Heart right ventricle (tissue), 16 donors: ENCODE measurements around the gene NSMCE1. TPM values are rescaled to one million over a fixed set of nuclear protein-coding genes. Genes with fewer than 3 reads are reported as not detected.
"Not testable (repeated sequence)": the region's sequence is repeated elsewhere in the genome, so short reads cannot be mapped to it uniquely, and the experiment has no call there.

Source experiments
- ATAC-seq, 8 donors: fragments of 200-7000 bp; cut with Tn5 transposase; one replicate each; pipeline ENCODE4 v1.9.1; 2020; ENCODE audit warnings: mild to moderate bottlenecking in 8 of 8, moderate library complexity in 8 of 8, moderate number of reproducible peaks in 1 of 8
- DNase-seq, 2 donors: peaks; one replicate each; pipeline ENCODE4 v3.0.0-alpha.2; 2020
- H3K27ac ChIP-seq, 10 donors: fragments of 200-600 bp; sonication (generic) in 2 of 10; one replicate each; pipeline versions ENCODE4 v1.5.0 to v1.8.0; 2020 to 2022; ENCODE audit warnings: mild to moderate bottlenecking in 3 of 10
- H3K27me3 ChIP-seq, 7 donors: fragments of 200-600 bp; one replicate each; pipeline ENCODE4 v1.8.0; 2021 to 2022; ENCODE audit warnings: mild to moderate bottlenecking in 2 of 7
- H3K36me3 ChIP-seq, 9 donors: fragments of 200-600 bp; sonication (generic) in 1 of 9; one replicate each; pipeline versions ENCODE4 v1.5.0 to v1.8.0; 2020 to 2022; ENCODE audit warnings: mild to moderate bottlenecking in 2 of 9
- H3K4me1 ChIP-seq, 9 donors: fragments of 200-600 bp; sonication (generic) in 1 of 9; one replicate each; pipeline versions ENCODE4 v1.5.0 to v1.8.0; 2020 to 2022; ENCODE audit warnings: mild to moderate bottlenecking in 4 of 9
- H3K4me3 ChIP-seq, 10 donors: fragments of 200-600 bp; sonication (generic) in 2 of 10; one replicate each; pipeline versions ENCODE4 v1.5.0 to v1.8.0; 2020 to 2022; ENCODE audit warnings: mild to moderate bottlenecking in 7 of 10, moderate library complexity in 2 of 10
- H3K9me3 ChIP-seq, 11 donors: fragments of 200-600 bp in 10 of 11; sonication (generic) in 2 of 11; one replicate each; pipeline versions ENCODE4 v1.5.0 to v1.8.0; 2013 to 2022; ENCODE audit warnings: mild to moderate bottlenecking in 2 of 11, control low read depth in 1 of 11, moderate library complexity in 1 of 11
- CTCF ChIP-seq, 9 donors: fragments of 200-600 bp; sonication (generic) in 2 of 9; IDR thresholded peaks; one replicate each; pipeline versions ENCODE4 v1.5.0 to v1.8.0; 2021 to 2022; ENCODE audit warnings: antibody characterized with exemption in 9 of 9, mild to moderate bottlenecking in 5 of 9, moderate library complexity in 1 of 9
- WGBS, 2 donors: extraction: QIAGEN DNeasy Blood & Tissue Kit; methylation state at CpG; one replicate each; pipeline ENCODE4 v1.1.7; 2013; ENCODE audit warnings: inconsistent platforms in 1 of 2; 5-methylcytosine and 5-hydroxymethylcytosine counted together
- intact Hi-C, 10 donors: fragments of 100-400 bp; cut with DNase I; formaldehyde crosslinking; loops; one replicate each; pipeline versions ENCODE4 v1.11.1 to v1.14.2; 2022
- polyA plus RNA-seq, 2 donors: library from polyadenylated mRNA; stranded (reverse); fragments of 200-250 nt; gene quantifications; one replicate each; pipeline ENCODE4 v1.2.3, GENCODE V29; 2013
- total RNA-seq, 10 donors: library from RNA; stranded (reverse); fragmentation: NEBNext Ultra II Directional in 3 of 10; extraction: Animal tissue kit (Norgen Biotek cat#: 25700) in 3 of 10; gene quantifications; one replicate each; pipeline versions ENCODE4 v1.2.1 to v1.2.4, GENCODE V29; 2021 to 2023
- donor health status: Arrhythmogenic right ventricular cardiomyopathy.
- donor health status: ischemic (EF 13 %, LVEDD 7.1; RV severe dilation, severe dysfunction).
- donor health status: healthy with polysubstance abuse.
- donor health status: DM: no; HTN: yes; CAD: no.
- donor health status: DM: no; HTN: no; CAD: no.
- donor health status: ischemic (EF 25% LVEDD 6.9; RV normal size, moderate dysfunction).
- donor health status: ischemic (EF 25% LVEDD 5.7; RV mildly dilated, moderate dysfunction).
- donor health status: healthy.
- donor health status: DM: yes; HTN: yes; CAD: no.
- donor health status: Ischemic cardiomyopathy.
- donor health status: ischemic (EF 35%, LVEDD 5.7; RV mildly dilated, moderate dysfunction).
- donor health status: nonischemic (EF 11% LVEDD 7.7; RV severe dilation, severe dysfunction).
- donor health status: DM: yes; HTN: yes; CAD: no.
- donor health status: PGD.
- donor health status: ischemic (EF 29% LVEDD 5.4; RV normal size, mild dysfunction).
- donor health status: nonischemic (EF 23%, LVEDD 6.1; RV moderate dilation, normal function).

The NSMCE1 gene
- total and polyA plus RNA-seq, 12 donors: 33.5 to 57.1 (median 38.1) TPM

GRCh38 chr16:27252206-27252585 is 16.4 kb downstream of the NSMCE1 start:
- 98% methylated on average over 6 of the region's 6 CpGs for WGBS, 2 donors
- no peak overlapping the region for H3K4me3 ChIP-seq
- peaks cover 0 to 29% (median 9%) of the 10 kb centered on the region in 9 donors for H3K4me1 ChIP-seq
- peaks cover 0 to 27% (median 11%) of the 10 kb centered on the region in 9 donors for H3K36me3 ChIP-seq
- TF ChIP-seq CTCF (IDR thresholded peaks at IDR 0.05): no peak
- no peaks in the 10 kb centered on the region for H3K9me3 ChIP-seq
- no peak for ATAC-seq
- DNase-seq: no peak
- H3K27ac ChIP-seq: no peak overlapping the region
- intact Hi-C loops: no loop called here
- no peaks in the 10 kb centered on the region for H3K27me3 ChIP-seq

GRCh38 chr16:27251541-27252205 is 16.9 kb downstream of the NSMCE1 start:
- DNase-seq (no peak), ATAC-seq (no peak)
- H3K36me3 ChIP-seq: peaks cover 0 to 23% (median 6%) of the 10 kb centered on the region in 9 donors
- intact Hi-C loops: no loop called here
- H3K27me3 ChIP-seq: no peaks in the 10 kb centered on the region
- no peak overlapping the region for H3K27ac ChIP-seq
- no peak for TF ChIP-seq CTCF (IDR thresholded peaks at IDR 0.05)
- 96 to 97% methylated on average over 8 of the region's 8 CpGs for WGBS, 2 donors
- H3K9me3 ChIP-seq: no peaks in the 10 kb centered on the region
- peaks cover 0 to 34% (median 12%) of the 10 kb centered on the region in 9 donors for H3K4me1 ChIP-seq
- no peak overlapping the region for H3K4me3 ChIP-seq

DNA sequence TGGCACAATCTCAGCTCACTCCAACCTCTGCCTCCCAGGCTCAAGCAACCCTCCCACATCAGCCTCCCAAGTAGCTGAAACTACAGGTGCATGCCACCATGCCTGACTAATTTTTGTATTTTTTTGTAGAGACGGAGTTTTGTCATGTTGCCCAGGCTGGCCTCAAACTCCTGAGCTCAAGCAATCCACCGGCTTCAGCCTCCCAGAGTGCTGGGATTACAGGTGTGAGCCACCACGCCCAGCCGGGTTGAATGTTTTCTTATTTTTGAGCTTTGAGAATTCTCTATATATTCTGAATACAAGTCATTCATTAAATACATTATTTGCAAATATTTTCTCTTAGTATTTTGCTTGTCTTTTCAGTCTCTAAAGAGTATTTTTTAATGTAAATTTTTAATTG is 19.7 kb downstream of the NSMCE1 start:
- H3K4me1 ChIP-seq: peaks cover 2 to 52% (median 33%) of the 10 kb centered on the region in 9 donors

DNA sequence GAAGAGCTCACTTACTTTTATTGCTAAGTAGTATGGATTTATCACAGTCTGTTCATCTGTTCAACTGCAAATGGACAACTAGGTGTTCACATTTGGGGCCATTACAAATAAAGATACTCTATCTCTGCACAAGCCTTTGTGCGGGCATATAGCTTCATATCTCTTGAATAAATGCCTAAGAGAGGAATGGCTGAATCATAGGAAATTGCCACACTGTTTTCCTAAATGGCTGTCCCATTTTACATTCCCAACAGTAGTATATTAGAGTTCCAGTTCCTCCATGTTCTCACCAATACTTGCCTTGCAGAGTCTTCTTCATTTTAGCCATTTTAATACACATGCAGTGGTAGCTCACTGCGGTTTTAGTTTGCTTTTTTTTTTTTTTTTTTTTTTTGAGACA is 20.5 kb downstream of the NSMCE1 start:
- Histone ChIP-seq H3K36me3 (peaks cover 0 to 6% (median 0%) of the 10 kb centered on the region in 9 donors), H3K27me3 (no peaks in the 10 kb centered on the region), H3K27ac (no peak overlapping the region), H3K9me3 (no peaks in the 10 kb centered on the region), H3K4me3 (no peak overlapping the region), H3K4me1 (peaks cover 8 to 52% (median 35%) of the 10 kb centered on the region in 9 donors)
- 89 to 97% methylated on average over 2 of the region's 2 CpGs for WGBS, 2 donors
- DNase-seq: no peak
- ATAC-seq: no peak
- intact Hi-C loops: loop anchor here in 1 of 10 donors (10.0 kb wide), 1 partner anchor 67 kb away; the partner anchor contains the start of gene IL4R
- no peak for TF ChIP-seq CTCF (IDR thresholded peaks at IDR 0.05)

More for the DNA sequence above, 19.7 kb downstream of the NSMCE1 start:
- 100% methylated on average over 4 of the region's 4 CpGs for WGBS, 2 donors
- not testable (repeated sequence) for DNase-seq, ATAC-seq, H3K9me3 ChIP-seq, H3K27me3 ChIP-seq, H3K4me3 ChIP-seq, H3K36me3 ChIP-seq, H3K27ac ChIP-seq
- intact Hi-C loops: loop anchor here in 1 of 10 donors (10.0 kb wide), 1 partner anchor 66 kb away; the partner anchor contains the start of gene IL4R

GRCh38 chr16:27247076-27247475 is 21.5 kb downstream of the NSMCE1 start:
- H3K36me3 ChIP-seq, H3K27me3 ChIP-seq, H3K9me3 ChIP-seq, ATAC-seq, H3K4me3 ChIP-seq, DNase-seq: not testable (repeated sequence)
- Histone ChIP-seq H3K4me1 (peaks cover 11 to 59% (median 45%) of the 10 kb centered on the region in 9 donors), H3K27ac (peak overlapping the region in 1 of 10 donors; percentile 84)
- WGBS, 2 donors: 71 to 75% methylated on average over 1 of the region's 1 CpG
- intact Hi-C loops: loop anchor here in 1 of 10 donors (10.0 kb wide), 1 partner anchor 68 kb away; the partner anchor contains the start of gene IL4R
